Measurements from ENCODE around the gene TMEM179. TPM values are rescaled to one million over a fixed set of nuclear protein-coding genes. Genes with fewer than 3 reads are reported as not detected.

The TMEM179 gene
- total RNA-seq, 4 donors from 2014 or later = 0.66 to 0.84 (median 0.78) TPM; not detected in 1

GRCh38 chr14:104644091-104644635 lies 39.6 kb upstream of the TMEM179 start:
- TF ChIP-seq POLR2A (IDR thresholded peaks at IDR 0.05) (no peak), EP300 (IDR thresholded peaks at IDR 0.05) (no peak)
- Histone ChIP-seq H3K4me3 (no peak overlapping the region), H3K27me3 (peaks cover 0 to 9% of the 10 kb centered on the region in 2 donors), H3K27ac (no peak overlapping the region), H3K4me1 (peaks cover 0 to 8% (median 0%) of the 10 kb centered on the region in 4 donors), H3K9me3 (peaks cover 0 to 11% (median 0%) of the 10 kb centered on the region in 4 donors), H3K36me3 (no peaks in the 10 kb centered on the region)
- no peak for DNase-seq (ENCODE audit: low spot score in 2 of 2)
- WGBS, 2 donors = 75 to 83% methylated on average over 12 of the region's 12 CpGs

DNA sequence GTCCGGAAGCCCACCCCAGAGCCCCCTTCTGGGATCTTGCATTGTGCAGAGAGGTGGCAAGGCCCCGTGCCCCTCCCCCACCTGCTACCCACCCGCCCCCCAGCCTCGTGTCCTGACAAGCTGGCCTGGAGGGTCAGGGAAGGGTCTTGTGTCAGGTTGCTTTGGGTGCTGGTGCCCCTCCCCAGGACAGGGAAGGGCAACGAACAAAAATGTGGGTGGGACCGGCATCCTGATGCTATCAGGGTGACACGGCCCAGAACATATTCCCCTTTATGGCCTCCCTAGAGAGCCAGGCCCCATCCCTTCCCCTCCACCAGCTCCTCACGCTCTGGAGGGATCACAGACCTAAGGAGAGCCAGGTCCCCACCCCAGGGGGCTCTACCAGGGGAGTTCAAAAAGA lies 38.7 kb upstream of the TMEM179 start:
- Histone ChIP-seq H3K9me3 (peaks cover 0 to 11% (median 0%) of the 10 kb centered on the region in 4 donors), H3K36me3 (no peaks in the 10 kb centered on the region)
- 54 to 66% methylated on average over 8 of the region's 8 CpGs for whole genome bisulfite sequencing, 2 donors

DNA sequence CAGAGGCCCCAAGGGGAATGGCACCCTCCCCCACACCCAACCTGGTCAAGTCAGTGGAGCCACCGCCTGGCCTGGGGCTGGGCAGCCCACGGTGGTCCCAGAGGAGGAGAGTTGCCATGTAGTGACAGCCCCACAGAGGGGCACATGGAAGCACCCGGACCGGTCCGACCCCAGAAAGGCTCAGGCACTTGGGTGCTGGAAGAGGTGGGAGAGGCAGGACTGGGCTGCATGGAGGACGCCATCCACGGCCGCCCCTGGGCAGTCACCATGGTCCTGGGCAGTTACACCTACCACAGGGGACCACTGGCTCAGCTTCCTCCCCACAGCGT lies 37.9 kb upstream of the TMEM179 start:
- TF ChIP-seq POLR2A (IDR thresholded peaks at IDR 0.05) (no peak), EP300 (IDR thresholded peaks at IDR 0.05) (no peak)
- TF ChIP-seq, protein P1, sequence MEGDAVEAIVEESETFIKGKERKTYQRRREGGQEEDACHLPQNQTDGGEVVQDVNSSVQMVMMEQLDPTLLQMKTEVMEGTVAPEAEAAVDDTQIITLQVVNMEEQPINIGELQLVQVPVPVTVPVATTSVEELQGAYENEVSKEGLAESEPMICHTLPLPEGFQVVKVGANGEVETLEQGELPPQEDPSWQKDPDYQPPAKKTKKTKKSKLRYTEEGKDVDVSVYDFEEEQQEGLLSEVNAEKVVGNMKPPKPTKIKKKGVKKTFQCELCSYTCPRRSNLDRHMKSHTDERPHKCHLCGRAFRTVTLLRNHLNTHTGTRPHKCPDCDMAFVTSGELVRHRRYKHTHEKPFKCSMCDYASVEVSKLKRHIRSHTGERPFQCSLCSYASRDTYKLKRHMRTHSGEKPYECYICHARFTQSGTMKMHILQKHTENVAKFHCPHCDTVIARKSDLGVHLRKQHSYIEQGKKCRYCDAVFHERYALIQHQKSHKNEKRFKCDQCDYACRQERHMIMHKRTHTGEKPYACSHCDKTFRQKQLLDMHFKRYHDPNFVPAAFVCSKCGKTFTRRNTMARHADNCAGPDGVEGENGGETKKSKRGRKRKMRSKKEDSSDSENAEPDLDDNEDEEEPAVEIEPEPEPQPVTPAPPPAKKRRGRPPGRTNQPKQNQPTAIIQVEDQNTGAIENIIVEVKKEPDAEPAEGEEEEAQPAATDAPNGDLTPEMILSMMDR (IDR thresholded peaks at IDR 0.05) = no peak
- H3K4me1 ChIP-seq = peaks cover 0 to 8% (median 0%) of the 10 kb centered on the region in 4 donors
- H3K27ac ChIP-seq = no peak overlapping the region
- H3K27me3 ChIP-seq = peaks cover 0 to 9% of the 10 kb centered on the region in 2 donors
- H3K4me3 ChIP-seq = no peak overlapping the region
- DNase-seq (ENCODE audit: low spot score in 2 of 2) = no peak
- 91 to 93% methylated on average over 6 to 8 of the region's 9 CpGs for WGBS, 2 donors
- H3K36me3 ChIP-seq = no peaks in the 10 kb centered on the region
- H3K9me3 ChIP-seq = peaks cover 0 to 11% (median 0%) of the 10 kb centered on the region in 4 donors

More for the DNA sequence above, 38.7 kb upstream of the TMEM179 start:
- no peak overlapping the region for H3K4me3 ChIP-seq
- peaks cover 0 to 9% of the 10 kb centered on the region in 2 donors for H3K27me3 ChIP-seq
- no peak for DNase-seq (ENCODE audit: low spot score in 2 of 2)
- H3K27ac ChIP-seq = no peak overlapping the region
- peaks cover 0 to 8% (median 0%) of the 10 kb centered on the region in 4 donors for H3K4me1 ChIP-seq
- TF ChIP-seq EP300 (IDR thresholded peaks at IDR 0.05) = no peak
- TF ChIP-seq, protein P1 (IDR thresholded peaks at IDR 0.05) = no peak
- TF ChIP-seq POLR2A (IDR thresholded peaks at IDR 0.05) = no peak

DNA sequence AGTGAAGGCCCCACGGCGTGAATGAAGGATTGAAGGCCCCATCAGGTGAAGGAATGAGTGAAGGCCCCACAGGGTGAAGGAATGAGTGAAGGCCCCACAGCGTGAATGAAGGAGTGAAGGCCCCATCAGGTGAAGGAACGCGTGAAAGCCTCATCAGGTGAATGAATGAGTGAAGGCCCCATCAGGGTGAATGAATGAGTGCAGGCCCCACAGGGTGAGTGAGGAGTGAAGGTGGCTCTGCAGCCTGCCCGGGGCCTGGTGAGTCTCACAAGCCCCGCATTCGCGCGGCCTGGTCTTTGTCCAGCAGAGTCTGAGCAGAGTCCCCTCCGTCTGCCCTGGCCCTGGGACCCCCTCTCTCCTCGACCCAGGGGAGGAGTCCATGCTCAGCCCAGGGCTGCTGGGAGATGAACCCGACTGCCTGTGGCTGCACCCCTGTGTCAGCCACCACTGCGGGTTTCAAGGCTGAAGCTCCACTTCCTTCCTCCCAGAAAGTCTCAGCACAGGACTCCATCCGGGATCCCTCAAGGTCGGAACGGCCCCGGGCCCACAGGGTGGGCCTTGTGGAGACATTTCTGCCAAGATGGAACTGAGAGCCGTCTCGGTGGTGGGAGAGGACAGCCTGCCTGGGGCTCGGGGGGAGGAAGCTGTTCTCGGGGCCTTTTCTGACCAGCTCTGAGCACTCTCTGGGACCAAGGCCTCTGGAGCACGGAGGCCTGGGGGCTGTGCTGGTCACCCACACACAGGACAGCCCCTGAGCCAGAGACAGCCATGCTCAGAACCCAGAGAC lies 37.4 kb upstream of the TMEM179 start:
- peaks cover 0 to 11% (median 0%) of the 10 kb centered on the region in 4 donors for H3K9me3 ChIP-seq
- WGBS, 2 donors = 72 to 83% methylated on average over 21 of the region's 23 CpGs
- H3K36me3 ChIP-seq = no peaks in the 10 kb centered on the region
- peaks cover 0 to 9% of the 10 kb centered on the region in 2 donors for H3K27me3 ChIP-seq
- H3K27ac ChIP-seq = no peak overlapping the region
- peaks cover 0 to 8% (median 0%) of the 10 kb centered on the region in 4 donors for H3K4me1 ChIP-seq
- no peak overlapping the region for H3K4me3 ChIP-seq
- no peak for DNase-seq (ENCODE audit: low spot score in 2 of 2)
- TF ChIP-seq POLR2A (IDR thresholded peaks at IDR 0.05) (no peak), EP300 (IDR thresholded peaks at IDR 0.05) (no peak)
- TF ChIP-seq, protein P1 (IDR thresholded peaks at IDR 0.05) = no peak

GRCh38 chr14:104640681-104641080 lies 36.1 kb upstream of the TMEM179 start:
- no peak overlapping the region for H3K27ac ChIP-seq
- no peaks in the 10 kb centered on the region for H3K36me3 ChIP-seq
- no peak overlapping the region for H3K4me3 ChIP-seq
- no peak for TF ChIP-seq EP300 (IDR thresholded peaks at IDR 0.05)
- TF ChIP-seq, protein P1 (IDR thresholded peaks at IDR 0.05) = no peak
- no peak for TF ChIP-seq POLR2A (IDR thresholded peaks at IDR 0.05)
- peaks cover 0 to 8% (median 0%) of the 10 kb centered on the region in 4 donors for H3K4me1 ChIP-seq
- DNase-seq (ENCODE audit: low spot score in 2 of 2) = no peak
- peaks cover 0 to 11% (median 0%) of the 10 kb centered on the region in 4 donors for H3K9me3 ChIP-seq
- peaks cover 0 to 9% of the 10 kb centered on the region in 2 donors for H3K27me3 ChIP-seq
- WGBS, 2 donors = 73 to 86% methylated on average over 4 to 10 of the region's 10 CpGs
